GM18868 (cell line): Measurements from ENCODE around the gene GGTLC1.
"Not testable (repeated sequence)": the region's sequence is repeated elsewhere in the genome, so short reads cannot be mapped to it uniquely, and the experiment has no call there.

Source experiments
- ATAC-seq: cut with Tn5 transposase; IDR thresholded peaks from one replicate; pipeline ENCODE4 v1.9.1; 2021; ENCODE audit warnings: mild to moderate bottlenecking, moderate library complexity; ENCODE audit not compliant: unreplicated experiment

The GGTLC1 gene

DNA sequence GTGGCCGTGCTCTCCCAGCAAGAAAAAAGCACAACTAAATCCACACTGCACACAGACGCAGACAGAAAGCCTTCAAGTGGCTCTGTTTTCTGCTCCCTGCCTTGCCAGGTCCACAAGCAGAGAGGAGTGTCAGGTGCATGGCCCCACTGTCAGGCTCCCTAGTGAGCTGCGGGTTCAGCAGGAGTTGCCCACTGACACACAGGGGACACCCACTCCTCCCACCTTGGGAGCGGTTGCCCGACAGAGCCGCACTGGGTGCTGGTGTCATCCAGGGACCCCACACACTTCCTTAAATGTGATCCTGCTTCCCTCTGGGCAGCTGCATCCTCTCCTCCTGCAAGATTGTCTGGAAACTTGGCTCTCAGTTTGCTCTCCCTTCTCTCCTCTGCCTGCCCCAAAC lies 6.7 kb upstream of the GGTLC1 start:
- not testable (repeated sequence) for ATAC-seq

DNA sequence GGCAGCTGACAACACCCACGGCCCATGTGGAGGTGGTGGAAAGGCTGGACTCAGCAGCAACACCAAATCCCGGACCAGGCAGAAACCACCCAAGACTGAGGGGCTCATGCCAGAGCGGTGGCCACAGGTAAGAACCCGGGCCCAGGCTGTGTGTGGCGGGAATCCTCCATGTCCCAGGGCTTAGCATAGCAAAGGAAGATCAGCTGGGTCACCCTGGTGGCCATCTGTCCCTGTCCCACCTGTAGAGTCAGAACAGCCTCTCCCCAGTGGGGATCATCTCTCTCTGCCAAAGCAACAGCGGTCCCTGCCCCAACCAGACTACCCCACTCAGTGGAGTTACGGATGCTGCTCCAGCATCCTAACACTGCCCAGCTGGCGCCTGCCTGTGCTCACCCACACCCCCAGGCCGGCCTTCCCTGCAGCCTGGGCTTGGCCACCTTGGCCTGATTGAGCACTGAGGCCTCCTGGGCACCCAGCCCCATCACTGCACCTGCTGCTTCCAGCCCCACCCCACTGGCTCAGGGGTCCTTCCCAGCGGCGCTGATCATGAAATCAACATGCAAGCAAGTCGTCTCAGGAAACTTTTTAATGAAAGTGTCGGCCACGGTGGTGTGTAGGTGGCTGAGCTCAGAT lies 5.5 kb upstream of the GGTLC1 start:
- ATAC-seq: not testable (repeated sequence)

DNA sequence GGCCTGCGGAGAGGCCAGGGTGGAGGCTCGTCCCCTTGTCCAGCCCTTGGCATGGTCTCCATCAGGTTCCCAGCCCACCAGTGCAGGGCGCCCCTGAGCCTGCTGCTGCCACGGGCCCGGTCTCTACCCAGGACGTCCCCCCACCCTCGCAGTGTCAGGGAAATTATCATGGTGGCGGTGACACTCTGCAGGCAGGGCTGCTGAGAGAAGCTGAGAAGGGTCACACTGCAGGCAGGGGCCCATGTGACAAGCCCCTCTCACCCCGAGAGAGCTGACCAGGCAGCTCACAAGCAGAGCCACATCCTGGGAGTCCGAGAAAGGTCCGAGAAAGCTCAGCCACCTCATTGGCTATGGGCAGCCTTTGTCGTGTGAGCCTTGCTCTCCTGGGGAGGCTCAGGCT lies 4.9 kb upstream of the GGTLC1 start:
- not testable (repeated sequence) for ATAC-seq

DNA sequence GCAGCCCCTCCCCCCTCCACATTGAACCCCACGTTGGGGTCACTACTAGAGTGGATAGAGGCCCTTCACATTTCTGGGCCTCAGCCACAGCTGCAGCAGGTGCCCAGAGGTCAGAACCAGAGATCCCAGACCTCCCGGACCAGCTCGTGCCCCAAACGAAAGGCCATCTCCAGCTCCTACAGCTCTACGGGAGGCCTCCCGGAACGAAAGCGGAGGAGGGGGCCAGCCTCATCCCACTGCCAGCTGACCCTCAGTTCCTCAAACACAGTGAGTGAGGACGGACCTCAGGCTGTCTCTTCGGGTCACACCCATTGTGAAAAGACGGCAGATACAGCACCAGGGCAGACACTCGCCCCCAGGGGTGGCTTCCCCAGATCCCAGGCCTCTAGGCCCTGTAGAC lies 1.7 kb upstream of the GGTLC1 start:
- not testable (repeated sequence) for ATAC-seq

DNA sequence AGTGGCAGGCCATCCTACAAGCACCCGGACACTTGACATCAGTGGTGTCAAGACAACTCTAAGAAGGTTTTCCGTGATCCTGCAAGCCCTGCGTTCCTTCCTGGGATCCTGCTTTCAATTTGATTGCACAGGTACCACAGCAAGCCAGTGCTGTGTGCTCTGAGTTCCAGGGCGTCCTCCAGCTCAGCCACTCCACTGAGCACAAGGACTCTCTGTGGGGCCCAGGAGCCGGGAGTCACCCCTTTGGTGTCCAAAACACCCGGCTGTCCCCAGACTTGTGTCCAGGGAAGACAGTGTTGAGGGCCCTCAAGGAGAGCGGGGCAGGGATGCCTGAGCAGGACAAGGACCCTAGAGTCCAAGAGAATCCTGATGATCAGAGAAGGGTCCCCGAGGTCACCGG lies 387 bp upstream of the GGTLC1 start:
- ATAC-seq: not testable (repeated sequence)

DNA sequence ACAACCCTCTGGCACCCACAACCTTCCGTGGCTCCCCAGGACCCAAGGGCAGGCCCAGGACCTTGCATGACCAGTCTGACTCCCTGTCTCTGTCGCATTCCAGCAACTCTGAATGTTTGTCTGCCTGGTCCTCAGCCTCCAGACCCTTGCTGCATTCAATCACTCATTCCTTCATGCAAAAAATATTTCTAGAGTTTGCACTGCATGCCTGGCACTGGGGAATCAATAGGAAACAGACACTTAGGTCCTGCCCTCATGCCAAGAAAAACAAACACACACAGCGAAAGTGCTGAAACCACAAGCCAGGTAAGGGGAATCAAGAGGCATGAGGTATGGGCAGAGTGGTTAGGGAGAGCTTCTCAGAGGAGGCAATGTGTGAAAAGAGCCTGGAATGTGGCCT lies 1.9 kb downstream of the GGTLC1 start:
- not testable (repeated sequence) for ATAC-seq

DNA sequence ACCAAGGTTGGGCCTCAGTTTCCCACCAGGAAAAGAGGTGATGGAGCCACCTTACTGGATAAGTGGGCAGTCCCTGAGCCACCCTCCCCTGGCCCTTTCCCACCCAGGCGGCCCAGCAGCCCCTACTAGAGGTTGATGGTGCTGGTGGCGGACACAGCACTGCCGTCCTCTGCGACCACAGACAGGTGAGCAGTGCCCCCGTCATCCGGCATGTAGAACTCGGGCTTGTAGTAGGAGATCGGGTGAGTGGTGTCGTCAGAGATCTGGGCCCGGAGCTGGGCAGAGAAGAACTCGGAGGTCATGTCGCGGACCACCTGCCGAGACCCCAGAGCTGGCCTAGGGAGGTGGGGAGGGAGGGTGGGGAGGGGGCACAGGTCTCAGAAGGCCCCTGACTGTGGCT lies 2.3 kb downstream of the GGTLC1 start:
- not testable (repeated sequence) for ATAC-seq

DNA sequence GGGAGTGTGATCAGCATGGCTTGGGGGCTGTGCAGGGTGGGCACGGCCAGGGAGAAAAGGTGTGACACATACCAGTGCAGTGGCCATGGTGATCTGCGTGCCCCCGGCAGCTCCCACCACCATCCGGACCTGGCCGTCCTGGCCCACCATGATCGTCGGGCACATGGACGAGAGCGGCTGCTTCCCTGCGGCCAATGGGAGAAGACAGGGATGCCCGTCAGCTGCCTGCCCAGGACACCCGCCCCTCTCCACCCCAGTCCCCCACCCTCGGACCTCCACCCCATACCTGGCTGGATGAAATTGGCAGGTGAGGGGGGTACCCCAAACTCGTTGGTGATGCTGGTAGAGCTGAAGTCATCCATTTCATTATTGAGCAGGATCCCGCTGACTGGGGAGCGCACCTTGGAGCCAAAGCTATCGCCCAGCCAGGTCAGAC lies 2.8 kb downstream of the GGTLC1 start:
- not testable (repeated sequence) for ATAC-seq

DNA sequence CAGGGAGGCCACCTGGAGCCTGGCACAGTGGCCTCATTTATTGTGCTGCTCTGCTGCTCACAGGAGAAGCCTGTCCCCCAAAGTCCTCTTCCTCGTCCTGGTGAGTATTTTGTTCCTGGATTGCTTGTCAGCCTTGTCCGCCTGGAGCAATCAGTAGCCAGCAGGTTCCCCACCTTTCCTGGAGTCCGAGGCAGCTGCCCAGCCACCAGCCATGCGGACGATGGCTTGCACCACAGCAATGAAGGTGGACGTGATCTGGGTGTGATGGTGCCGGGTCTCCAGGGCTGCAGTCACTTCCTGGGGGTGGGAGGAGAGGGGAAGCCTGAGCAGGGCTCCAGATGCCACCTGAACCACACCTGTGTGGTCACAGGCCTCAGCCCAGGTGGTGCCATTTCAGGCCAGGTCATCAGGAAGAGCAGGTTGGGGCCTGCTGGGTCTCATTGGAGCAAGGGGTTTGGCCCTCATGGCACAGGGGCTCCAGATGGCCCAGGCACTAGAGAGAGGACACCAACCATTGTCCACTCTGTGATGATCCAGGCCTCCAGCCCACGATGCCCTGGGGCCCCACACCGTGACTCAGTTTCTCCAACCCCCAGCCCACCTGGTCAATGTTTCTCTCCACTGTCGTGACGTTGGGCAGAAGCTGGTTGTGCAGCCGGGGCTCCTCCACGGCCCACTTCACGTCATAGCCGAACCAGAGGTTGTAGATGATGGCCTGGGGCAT lies 3.4 kb downstream of the GGTLC1 start:
- ATAC-seq: not testable (repeated sequence)

DNA sequence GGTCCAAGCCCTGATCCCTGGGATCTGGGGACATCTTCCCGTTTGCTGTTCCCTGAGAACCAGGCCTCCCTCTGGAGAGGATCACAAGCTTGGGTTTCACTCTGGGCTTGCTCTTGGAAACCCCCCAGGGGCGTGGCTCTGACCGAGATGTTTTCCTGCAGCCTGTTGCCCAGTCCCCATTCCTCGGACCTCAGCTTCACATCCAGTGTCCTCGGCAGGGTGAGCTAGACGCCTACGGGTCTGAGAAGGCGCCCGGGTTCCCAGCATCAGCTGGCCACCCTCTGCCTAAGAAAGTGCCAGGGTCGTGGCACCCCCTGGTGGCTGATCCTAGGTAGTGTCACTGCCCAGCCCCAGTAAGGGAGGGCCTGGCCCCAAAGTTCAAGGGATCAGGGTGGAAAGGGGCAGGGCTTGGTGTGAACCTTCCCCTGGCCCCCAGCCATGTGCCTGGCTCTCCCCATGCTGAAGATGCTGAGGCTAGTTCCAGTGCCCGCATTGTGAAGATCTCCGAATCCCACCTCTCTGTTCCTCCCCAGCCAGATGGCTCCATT lies 4.0 kb downstream of the GGTLC1 start:
- not testable (repeated sequence) for ATAC-seq

DNA sequence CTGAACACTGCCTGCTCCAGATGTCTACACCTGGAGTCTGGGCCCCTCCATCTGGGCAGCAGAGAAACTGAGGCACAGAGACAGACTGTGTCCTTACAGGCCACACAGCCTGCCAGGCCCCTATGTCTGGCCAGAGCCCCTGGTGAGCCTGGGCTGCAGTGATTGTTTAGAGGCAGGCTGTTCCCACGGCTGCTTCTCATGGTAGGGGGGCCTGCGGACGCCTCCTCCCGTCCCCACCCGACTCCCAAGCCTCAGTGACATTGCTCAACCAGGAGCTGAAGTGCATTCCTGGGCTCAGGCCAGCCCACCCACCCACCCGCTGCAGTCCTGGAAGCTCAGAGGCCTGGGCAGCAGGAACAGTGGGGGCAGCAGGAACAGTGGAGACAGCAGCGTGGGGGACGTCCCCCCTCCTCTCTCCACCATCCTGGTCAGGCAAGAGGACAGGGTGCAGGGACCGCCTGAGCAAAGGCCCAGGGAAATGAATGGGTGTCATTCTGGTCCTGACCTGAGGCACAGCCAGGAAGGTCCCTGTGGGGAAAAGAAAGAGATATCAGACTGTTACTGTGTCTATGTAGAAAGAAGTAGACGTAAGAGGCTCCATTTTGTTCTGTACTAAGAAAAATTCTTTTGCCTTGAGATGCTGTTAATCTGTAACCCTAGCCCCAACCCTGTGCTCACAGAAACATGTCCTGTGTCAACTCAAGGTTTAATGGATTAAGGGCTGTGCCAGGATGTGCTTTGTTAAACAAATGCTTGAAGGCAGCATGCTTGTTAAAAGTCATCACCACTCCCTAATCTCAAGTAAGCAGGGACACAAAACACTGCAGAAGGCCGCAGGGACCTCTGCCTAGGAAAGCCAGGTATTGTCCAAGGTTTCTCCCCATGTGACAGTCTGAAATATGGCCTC lies 6.2 kb downstream of the GGTLC1 start:
- ATAC-seq: not testable (repeated sequence)

DNA sequence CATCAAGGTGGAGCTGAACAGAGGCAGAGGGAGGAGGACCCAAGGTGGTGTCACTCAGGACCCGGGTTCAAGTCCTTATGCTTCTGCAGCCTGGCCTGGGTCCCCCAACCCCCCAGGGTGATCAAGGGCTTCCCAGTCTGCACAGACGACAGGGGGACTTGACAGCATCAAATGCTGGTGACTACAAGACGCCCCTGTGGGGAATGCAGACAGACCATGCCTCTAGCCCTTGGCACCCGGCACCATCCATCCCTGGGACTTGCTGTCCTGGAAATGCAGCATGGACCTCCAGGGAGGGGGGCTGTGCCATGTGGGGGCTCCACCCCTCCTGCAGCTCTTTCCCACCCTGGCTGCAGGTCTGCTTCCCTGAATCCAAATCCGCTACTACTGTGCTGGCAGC lies 7.1 kb downstream of the GGTLC1 start:
- not testable (repeated sequence) for ATAC-seq

DNA sequence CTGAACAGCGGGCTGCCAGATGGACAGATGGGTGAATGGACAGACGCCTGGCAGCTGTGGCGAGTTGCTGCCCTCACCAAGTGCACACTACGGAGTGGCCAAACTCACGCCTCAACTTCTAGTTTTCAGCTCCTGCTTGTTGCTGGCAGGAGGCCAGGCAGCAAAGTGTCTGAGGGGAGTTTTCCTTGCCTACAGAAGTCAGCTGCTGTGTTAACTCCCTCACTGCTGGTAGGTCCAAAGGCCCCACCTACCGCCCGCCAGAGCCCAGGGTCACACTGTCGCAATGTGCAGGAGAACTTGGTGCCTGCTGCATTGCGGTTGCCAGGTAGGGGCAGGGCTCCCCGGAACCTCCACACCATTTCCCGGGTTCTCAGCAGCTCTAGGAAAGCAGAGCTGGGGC lies 7.6 kb downstream of the GGTLC1 start:
- not testable (repeated sequence) for ATAC-seq

DNA sequence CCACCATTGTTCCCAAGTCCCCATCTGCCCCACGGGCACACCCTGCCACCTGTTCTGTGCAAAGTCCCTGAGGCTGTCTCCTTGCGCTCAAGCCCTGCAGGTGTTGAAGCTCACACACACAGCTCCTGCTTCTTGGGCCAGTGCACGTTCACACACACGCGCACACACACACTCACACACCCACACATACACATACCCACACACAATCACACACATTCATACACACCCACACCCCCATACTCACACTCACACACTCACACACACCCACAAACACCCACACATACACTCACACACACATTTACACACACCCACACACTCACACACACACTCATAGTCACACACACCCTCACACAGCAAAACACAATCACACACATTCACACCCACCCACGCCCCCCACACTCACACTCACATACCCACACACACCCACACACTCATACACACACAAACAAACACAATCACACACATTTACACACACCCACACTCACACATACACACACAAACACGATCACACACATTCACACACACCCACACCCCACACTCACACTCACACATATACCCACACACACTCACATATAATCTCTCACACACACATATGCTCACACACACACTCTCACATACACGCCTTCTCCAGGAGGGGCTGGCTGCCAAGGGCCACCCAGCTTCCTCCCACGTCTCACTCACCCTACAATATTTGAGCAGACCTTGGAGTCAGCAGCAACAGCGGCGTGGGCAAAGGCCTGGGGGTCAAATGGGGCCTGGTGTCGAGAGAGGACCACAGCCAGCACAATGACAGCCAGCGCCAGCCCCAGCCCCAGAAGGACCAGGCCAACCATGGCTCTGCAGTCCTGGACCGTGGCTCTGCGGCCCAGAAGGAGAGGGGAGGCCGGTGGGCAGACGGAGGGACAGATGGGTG lies 8.4 kb downstream of the GGTLC1 start:
- not testable (repeated sequence) for ATAC-seq

DNA sequence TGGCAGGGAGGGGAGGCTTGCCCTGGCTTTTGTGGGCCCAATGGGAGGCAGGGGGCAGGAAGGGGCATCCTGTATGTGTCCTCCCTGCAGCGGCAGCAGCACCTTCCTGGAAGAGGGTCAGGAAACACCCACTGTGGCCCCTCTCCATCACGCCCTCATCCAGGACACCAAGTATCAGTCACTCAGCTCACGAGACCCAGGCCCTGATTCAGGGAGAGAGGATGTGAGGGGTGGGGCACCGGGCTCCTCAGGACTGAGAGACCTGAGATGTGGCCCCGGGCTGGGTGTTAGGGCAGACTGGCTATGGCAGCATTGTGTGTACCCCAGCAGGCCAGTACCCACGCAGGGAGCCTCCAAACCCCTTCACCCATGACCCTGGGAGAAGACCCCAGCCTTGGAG lies 9.2 kb downstream of the GGTLC1 start:
- ATAC-seq: not testable (repeated sequence)

DNA sequence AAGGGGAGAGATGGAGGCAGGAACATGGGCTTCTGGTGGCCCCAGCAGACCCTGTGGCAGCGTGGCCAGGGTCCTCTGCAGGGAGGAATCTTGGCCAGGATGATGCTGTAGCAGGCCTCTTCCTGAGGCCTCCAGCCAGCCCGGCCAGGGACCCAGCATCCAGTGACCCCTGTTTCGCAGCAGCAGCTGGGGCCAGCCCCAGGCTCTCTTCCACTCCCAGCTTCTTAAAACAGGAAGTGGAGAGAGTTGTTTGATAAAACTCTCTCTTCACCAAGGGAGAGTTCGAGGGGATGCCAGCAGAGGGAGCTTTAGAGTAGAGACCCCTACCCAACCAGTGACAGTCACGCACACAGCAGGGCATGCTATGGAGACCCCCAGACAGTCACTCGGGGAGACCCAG lies 10.1 kb downstream of the GGTLC1 start:
- not testable (repeated sequence) for ATAC-seq

DNA sequence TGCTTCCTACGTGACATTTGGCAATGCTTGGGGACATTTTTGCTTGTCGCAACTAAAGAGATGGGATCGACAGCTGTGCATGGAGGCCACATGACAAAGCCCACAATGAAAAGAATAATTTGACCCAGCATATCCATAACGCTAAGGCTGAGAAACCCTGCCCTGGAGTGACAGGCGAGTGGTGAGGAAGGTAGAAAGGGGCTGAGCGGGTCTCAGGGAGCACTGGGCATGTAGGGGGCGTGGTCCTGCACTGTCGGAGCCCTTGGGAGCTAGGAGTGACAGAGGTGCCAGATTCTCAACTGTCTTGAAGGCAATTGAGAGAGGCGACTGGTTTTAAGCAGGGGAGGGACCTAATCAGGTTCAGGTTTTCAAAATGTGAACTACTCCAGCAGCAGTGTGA lies 13.6 kb downstream of the GGTLC1 start:
- ATAC-seq: no peak

DNA sequence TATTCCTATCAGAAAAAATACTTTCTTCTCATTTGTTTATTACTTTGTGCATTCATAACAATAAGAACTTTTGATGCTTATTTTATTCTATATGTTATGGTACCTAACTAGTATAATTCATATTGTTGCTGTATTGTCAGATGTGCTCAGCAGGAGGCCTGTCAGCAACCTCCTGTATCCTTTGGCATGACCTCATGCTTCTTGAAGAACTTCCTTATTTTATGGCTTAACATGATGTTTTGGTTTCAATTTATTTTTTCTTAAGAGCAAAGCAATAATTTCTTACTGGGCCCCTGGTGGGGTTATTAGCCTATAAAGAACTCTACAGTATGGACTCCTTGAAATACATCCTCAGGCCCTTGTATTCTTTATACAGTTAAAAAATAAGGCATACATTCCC lies 17.3 kb downstream of the GGTLC1 start:
- no peak for ATAC-seq

DNA sequence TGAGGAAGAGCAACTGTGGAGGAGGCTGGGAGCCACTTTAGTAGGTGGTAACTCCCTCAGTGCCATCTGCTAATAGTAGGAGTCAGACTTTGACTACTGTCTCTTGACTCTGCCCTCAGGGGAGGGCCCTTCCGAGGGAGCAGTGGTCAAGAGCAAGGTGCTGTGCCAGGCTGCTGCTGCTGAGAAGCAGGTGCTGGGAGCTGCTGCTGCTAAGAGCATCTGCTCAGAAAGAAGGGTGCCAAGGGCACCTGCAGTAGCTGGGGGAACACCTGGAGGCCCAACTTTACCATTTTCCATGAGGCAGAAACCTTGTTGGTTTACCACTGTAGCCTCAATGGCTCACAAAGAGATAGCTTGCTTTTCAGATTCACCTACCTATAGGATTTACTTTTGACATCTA lies 18.5 kb downstream of the GGTLC1 start:
- ATAC-seq: no peak

DNA sequence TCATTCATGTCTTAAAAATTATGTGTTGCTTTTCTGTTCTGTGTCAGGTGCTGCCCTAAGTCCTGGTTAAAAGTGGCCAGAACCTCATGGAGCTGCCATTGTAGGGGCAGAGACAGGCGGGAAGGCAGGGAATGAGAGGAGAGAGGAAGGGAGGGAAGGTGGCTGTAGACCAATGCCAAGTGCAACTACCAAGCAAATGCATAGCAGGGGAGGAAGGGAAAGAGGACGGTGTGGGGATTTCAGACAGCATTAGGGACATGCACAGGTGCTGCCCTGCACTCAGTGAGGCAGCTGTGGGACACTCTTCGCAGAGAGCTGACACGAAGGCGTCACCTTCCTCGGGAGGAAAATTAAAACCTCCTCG lies 21.0 kb downstream of the GGTLC1 start:
- ATAC-seq: no peak
